GM18907 (cell line): ENCODE results near the gene SCAMP4.

Source experiments
- ATAC-seq: cut with Tn5 transposase; IDR thresholded peaks from one replicate; pipeline ENCODE4 v1.9.1; 2021; ENCODE audit warnings: mild to moderate bottlenecking, moderate library complexity; ENCODE audit not compliant: unreplicated experiment

The SCAMP4 gene

DNA sequence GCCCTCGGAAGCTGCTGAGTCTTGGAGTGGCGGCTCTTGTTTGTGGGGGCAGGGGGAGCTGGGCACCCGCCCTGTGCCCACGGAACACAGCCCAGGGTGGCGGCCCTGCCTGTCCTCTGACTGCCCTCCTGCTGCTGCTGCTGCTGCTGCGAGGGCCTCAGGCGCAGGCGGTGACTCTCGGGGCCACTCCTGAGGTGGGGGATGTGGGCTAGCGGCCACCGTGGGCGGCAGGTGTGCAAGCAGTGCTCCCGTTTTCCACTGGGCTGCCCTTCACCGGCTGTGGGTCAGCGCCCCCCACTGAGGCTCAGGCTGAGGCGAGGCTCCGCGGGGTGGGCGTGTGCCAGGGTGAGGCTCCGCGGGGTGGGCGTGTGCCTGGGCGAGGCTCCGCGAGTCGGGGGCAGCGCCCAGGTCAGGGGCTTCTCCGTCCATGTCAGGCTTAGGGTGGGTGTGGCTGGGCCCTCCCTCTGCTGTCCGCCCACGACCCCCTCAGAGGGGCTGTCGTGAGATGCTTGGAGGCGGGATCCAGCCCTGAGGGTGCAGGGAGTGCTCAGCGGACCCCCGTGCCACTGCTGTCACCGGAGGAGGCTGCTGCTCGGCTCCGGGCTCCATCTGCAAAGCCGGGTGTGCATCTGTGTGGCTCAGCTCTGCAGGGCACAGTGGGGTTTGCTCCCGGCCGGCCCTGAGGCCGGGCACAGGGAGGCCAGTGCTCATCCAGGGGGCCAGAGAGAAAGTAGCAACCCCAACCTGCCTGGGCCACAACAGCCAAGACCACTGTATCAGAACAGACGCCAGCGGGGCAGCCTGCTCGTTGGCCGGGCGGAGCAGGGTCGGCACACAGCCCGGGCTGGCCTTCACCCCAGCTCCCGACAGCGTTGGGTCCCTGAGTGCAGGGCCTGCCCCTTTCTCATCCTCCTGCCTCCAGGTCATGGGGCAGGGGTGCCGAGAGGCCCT, 50.2 kb downstream of the SCAMP4 start:
- ATAC-seq = no peak

DNA sequence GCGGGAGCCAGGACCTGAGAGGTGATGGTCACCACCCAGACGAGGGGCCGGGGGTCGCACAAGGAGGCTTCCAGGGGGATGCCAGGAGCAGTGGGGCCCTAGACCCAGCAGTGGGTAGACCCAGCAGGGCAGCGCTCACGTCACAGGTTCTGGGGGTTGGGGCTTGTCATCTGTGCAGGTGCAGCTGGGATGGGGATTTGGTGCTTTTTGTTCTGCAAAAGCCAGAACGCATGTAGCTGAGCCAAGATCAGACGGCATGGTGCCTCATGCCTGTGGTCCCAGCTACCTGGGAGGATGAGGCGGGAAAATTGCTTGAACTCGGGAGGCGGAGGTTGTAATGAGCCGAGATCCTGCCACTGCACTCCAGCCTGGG, 50.9 kb downstream of the SCAMP4 start:
- ATAC-seq = no peak

DNA sequence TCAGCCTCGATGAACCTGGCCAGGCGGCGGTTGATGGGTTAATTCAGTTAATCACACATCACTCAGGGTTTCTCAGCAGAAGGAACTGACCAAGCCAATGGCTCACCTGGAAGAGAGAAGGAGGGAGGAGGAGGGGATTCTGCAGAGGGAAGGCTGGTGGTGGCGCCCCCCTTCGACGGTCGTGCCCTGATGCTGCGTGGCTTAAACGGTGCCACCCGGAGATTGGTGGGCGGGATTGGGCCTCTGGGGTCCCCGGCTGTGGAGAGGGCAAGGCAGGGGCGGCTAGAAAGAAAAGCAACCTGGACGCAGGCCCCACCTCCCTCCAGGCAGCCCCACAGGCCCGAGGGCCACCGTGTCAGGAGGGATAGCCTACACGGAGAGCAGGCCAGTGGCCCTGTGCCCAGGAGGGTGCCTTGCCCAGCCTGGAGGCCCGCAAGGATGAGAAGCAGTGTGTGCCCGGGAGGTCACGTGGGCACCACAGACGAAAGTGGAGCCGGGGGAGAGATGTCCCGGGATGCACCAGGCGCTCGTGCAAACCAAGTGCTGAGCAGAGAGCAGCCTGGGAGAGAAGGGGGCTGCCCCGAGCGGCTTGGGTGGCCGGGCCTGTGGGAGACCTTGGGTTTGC, 51.8 kb downstream of the SCAMP4 start:
- no peak for ATAC-seq

DNA sequence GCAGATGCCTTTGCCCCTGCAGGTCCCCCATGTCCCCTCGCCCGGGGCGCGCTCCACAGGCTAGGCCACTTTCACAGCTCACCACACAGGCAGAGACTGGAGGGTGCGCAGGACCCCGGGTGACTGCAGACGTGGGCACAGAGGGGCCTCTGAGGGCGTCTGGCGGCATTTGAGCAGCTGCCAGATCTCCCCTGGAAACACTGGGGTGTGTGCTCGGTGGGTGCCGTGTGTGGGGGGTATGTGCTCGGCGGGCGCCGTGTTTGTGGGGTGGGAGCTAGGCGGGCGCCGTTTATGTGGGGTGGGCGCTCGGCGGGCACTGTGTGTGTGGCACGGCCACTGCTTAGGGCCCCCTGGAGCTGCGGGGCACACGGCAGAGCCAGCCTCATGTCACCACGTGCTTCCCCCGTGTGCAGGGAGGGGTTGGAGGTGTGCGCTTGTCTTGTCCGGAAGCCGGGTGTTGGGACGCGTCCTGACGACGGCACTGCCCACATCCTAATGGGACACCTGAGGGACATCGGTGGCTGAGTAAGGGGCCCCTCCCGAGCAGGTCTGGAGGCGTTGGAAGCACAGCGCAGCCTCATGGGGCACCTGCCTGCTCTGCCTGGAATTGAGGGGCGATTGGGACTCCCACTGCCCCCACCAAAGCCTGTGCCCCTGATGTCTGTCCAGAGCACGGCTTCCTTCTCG, 52.5 kb downstream of the SCAMP4 start:
- ATAC-seq = no peak

GRCh38 chr19:1959928-1960589, 54.9 kb downstream of the SCAMP4 start:
- ATAC-seq = no peak

- ATAC-seq = no peak
Observed at GRCh38 chr19:1961000-1961883, 56.0 kb downstream of the SCAMP4 start.

DNA sequence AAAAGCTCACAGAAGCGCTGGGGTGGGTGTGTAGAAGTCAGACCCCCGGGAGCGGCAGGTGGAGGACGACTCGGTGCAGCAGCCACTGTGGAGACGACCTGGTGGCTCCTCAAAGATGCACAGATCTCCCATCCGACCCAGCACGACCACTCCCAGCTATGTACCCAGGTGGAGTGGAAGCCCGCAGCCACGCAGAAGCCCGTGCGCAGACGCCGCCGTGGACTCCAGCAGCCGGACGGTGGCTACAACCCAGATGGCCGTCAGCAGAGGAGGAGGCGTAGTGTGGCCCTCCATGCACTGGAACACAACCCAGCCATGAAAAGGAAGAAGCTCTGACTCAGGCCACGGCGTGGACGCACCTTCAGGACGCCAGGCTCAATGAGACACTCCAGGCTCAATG, 57.5 kb downstream of the SCAMP4 start:
- ATAC-seq = no peak

GRCh38 chr19:1967087-1967608, 61.9 kb downstream of the SCAMP4 start:
- no peak for ATAC-seq

GRCh38 chr19:1968279-1969175, 63.3 kb downstream of the SCAMP4 start:
- ATAC-seq = no peak

- ATAC-seq = no peak
Observed at GRCh38 chr19:1969176-1970002, 64.2 kb downstream of the SCAMP4 start.

DNA sequence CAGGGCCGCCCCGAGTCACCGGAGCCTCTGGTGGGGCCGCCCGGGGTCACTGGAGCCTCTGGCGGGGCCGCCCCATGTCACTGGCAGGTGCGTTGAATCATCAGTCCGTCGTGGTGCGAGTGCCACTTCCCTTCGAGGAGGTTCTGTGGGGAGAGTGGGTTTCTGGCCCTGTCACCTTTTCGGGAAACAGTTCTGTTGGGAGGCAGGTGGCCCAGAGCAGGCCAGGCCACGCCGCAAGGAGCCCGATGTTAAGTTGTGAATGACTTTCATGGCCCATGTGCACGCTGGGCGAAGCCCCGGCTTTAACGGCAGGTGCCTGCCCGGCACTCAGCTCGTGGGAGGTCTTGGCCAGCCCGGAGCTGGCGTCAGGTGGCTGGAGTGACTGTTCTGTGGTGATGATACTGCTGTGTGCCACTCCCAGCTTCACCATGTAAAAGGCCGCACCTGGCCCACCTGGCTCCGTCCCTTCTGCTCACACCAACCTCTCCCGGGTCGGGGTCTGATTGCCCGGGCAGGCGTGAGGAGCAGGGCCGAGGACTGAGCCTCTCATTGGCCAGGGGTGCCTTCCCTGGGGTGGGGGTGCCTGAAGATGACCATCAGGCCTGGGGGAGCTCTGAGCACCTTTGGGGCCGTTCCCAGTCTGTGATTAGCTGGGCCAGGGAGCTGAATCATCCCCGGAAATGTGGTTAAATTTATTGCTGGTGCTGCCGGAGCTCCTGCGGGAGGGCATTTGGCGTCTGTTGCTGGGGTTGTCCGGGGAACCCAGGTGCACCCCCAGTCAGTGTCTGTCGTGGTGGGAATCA, 65.0 kb downstream of the SCAMP4 start:
- no peak for ATAC-seq

- no peak for ATAC-seq
Observed at GRCh38 chr19:1970806-1971502, 65.8 kb downstream of the SCAMP4 start.

DNA sequence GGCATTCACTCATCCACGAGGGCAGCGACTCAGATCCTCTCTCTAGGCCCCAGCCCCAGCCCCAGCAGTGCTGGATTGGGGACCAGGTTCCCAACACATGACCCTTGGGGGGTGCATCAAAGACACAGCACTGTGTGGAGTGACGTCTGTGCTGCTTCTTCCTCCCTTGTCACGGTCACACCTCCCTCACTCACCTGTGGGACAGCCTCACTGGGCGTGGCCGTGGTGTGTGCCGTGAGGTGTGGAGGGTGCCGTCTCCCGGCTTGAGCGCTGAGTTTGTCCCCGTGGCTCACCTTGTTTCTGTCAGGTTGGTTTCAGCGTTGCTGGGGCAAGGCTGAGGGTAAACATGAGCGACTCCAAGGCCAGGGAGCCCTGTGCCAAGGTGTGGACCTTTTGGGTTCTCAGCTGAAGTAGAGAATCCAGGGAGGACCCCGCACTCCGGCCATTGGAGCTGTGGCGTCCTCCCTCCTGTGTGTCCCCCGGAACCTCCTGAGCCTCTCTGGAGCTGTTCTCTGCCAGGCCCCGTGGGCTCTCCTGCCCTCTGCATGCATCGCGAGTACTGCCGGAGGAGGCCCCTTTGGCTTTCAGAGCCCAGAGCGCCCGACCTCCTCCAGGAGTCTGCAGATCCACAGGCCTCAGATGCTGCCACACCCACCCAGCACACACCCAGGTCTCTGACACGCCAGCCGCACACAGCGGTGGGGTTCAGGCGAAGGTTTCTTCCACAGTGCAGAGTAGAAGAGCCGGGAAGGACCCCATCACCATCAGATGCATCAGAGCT, 69.4 kb downstream of the SCAMP4 start:
- ATAC-seq = no peak

DNA sequence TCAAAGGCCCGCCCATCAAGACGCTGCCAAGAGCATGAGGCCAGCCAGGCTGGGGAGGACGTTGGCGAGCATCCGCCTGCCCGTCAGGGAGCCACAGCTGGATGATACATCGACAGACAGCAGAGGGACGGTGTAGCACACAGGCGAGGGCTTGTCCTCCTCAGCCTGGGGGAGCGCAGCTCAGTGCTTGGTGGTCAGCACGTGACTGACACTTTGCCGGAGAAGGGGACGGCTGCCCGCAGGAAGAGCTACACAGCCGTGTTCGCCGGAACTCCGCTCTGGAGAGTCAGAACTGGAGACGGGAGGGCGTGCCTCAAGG, 69.9 kb downstream of the SCAMP4 start:
- no peak for ATAC-seq
